Sigmoid colon (tissue), 7 donors: ENCODE data around the gene ARHGAP11A. TPM values are rescaled to one million over a fixed set of nuclear protein-coding genes. Genes with fewer than 3 reads are reported as not detected.

ENCODE experiments used
- DNase-seq: peaks from one replicate; pipeline ENCODE4 v3.0.0-alpha.2; 2019
- H3K27ac ChIP-seq, 4 donors: fragments of 200-600 bp; sonication (generic); one replicate each; pipeline ENCODE4 v1.5.1; 2016 to 2019; ENCODE audit warnings: mild to moderate bottlenecking in 1 of 4
- H3K27me3 ChIP-seq, 3 donors: fragments of 200-600 bp; sonication (generic); one replicate each; pipeline ENCODE4 v1.5.1; 2019; ENCODE audit warnings: mild to moderate bottlenecking in 1 of 3
- H3K36me3 ChIP-seq, 4 donors: fragments of 200-600 bp; sonication (generic); one replicate each; pipeline ENCODE4 v1.5.1; 2016 to 2019
- H3K4me1 ChIP-seq, 4 donors: fragments of 200-600 bp; sonication (generic); one replicate each; pipeline ENCODE4 v1.5.1; 2017 to 2019
- H3K4me3 ChIP-seq, 4 donors: fragments of 200-600 bp; sonication (generic); one replicate each; pipeline ENCODE4 v1.5.1; 2017 to 2019; ENCODE audit warnings: mild to moderate bottlenecking in 2 of 4, moderate library complexity in 1 of 4
- H3K9me3 ChIP-seq, 4 donors: fragments of 200-600 bp in 3 of 4; sonication (generic) in 3 of 4; one replicate each; pipeline versions ENCODE4 v1.5.1 to v1.6.1; 2013 to 2019
- EP300 ChIP-seq, 4 donors: sonication (generic); formaldehyde crosslinking; IDR thresholded peaks; one replicate each; pipeline ENCODE4 v1.6.1; 2017; ENCODE audit warnings: antibody characterized with exemption in 4 of 4
- POLR2A ChIP-seq, 2 donors: fragments of 450-650 bp; IDR thresholded peaks; one replicate each; pipeline ENCODE4 v1.6.1; 2016; ENCODE audit warnings: antibody characterized with exemption in 2 of 2, mild to moderate bottlenecking in 2 of 2, moderate library complexity in 2 of 2
- POLR2AphosphoS5 ChIP-seq, 4 donors: sonication (generic); formaldehyde crosslinking; IDR thresholded peaks; one replicate each; pipeline ENCODE4 v1.6.1; 2017; ENCODE audit warnings: antibody characterized with exemption in 4 of 4
- WGBS, 2 donors: extraction: QIAGEN DNeasy Blood & Tissue Kit; methylation state at CpG; one replicate each; pipeline ENCODE4 v1.1.7; 2013; 5-methylcytosine and 5-hydroxymethylcytosine counted together
- intact Hi-C: fragments of 100-400 bp; cut with DNase I; formaldehyde crosslinking; loops from one replicate; pipeline ENCODE4 v1.15.1; 2023
- polyA plus RNA-seq, 3 donors: library from polyadenylated mRNA; stranded (reverse); fragments of 200-250 nt; gene quantifications; one replicate each; pipeline ENCODE4 v1.2.3, GENCODE V29; 2013
- total RNA-seq, 4 donors: library from RNA; depleted of rRNA; stranded (reverse); fragments of >200 nt; gene quantifications; one replicate each; pipeline ENCODE4 v1.1.0, GENCODE V29; 2016
- TF ChIP-seq, protein P1 (sequence below), 4 experiments: fragments of 450-650 bp in 3 of 4; fragments of 200-600 bp in 1 of 4; IDR thresholded peaks; one replicate each; pipeline ENCODE4 v1.5.1; 2016 to 2019; ENCODE audit warnings: antibody characterized with exemption in 4 of 4, mild to moderate bottlenecking in 3 of 4, moderate library complexity in 2 of 4
- donor health status: healthy with polysubstance abuse.
- donor health status: Bipolar disorder and iron deficiency.
- donor health status: healthy.

Gene ARHGAP11A
- total and polyA plus RNA-seq, 7 donors, result 0.99 to 12.3 (median 3.5) TPM

- DNase-seq, result no peak
- Histone ChIP-seq H3K27me3 (no peaks in the 10 kb centered on the region), H3K9me3 (no peaks in the 10 kb centered on the region), H3K4me3 (no peak overlapping the region), H3K27ac (no peak overlapping the region), H3K4me1 (peaks cover 0 to 9% (median 4%) of the 10 kb centered on the region in 4 donors), H3K36me3 (no peaks in the 10 kb centered on the region)
- intact Hi-C loops, result no loop called here
- WGBS, 2 donors, result 27 to 64% methylated on average over 5 of the region's 5 CpGs
- TF ChIP-seq POLR2A (IDR thresholded peaks at IDR 0.05) (no peak), POLR2AphosphoS5 (IDR thresholded peaks at IDR 0.05) (no peak), EP300 (IDR thresholded peaks at IDR 0.05) (no peak)
- TF ChIP-seq, protein P1, sequence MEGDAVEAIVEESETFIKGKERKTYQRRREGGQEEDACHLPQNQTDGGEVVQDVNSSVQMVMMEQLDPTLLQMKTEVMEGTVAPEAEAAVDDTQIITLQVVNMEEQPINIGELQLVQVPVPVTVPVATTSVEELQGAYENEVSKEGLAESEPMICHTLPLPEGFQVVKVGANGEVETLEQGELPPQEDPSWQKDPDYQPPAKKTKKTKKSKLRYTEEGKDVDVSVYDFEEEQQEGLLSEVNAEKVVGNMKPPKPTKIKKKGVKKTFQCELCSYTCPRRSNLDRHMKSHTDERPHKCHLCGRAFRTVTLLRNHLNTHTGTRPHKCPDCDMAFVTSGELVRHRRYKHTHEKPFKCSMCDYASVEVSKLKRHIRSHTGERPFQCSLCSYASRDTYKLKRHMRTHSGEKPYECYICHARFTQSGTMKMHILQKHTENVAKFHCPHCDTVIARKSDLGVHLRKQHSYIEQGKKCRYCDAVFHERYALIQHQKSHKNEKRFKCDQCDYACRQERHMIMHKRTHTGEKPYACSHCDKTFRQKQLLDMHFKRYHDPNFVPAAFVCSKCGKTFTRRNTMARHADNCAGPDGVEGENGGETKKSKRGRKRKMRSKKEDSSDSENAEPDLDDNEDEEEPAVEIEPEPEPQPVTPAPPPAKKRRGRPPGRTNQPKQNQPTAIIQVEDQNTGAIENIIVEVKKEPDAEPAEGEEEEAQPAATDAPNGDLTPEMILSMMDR (IDR thresholded peaks at IDR 0.05), result no peak
These were observed 62.0 kb downstream of the ARHGAP11A start for GRCh38 chr15:32677238-32677750.

DNA sequence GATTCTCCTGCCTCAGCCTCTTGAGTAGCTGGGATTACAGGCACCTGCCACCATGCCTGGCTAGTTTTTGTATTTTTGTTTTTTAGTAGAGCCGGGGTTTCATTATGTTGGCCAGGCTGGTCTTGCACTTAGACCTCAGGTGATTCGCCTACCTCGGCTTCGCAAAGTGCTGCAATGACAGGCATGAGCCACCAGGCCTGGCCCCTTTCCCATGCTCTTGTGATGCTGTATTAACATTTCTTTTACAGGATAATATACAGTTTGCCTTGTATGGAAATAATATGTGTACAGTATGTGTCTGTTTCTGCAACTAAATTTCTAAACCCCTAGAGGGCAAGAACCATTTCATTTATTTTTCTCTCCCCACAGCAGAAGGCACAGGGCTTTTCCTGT lies 64.0 kb downstream of the ARHGAP11A start:
- Histone ChIP-seq H3K27ac (no peak overlapping the region), H3K36me3 (no peaks in the 10 kb centered on the region), H3K27me3 (no peaks in the 10 kb centered on the region), H3K4me3 (no peak overlapping the region), H3K4me1 (peaks cover 0 to 17% (median 6%) of the 10 kb centered on the region in 4 donors), H3K9me3 (no peaks in the 10 kb centered on the region)
- no peak for DNase-seq
- TF ChIP-seq EP300 (IDR thresholded peaks at IDR 0.05), result no peak
- no peak for TF ChIP-seq POLR2A (IDR thresholded peaks at IDR 0.05)
- TF ChIP-seq POLR2AphosphoS5 (IDR thresholded peaks at IDR 0.05), result no peak
- TF ChIP-seq, protein P1 (IDR thresholded peaks at IDR 0.05), result no peak
- 93 to 96% methylated on average over 4 of the region's 4 CpGs for WGBS, 2 donors
- intact Hi-C loops, result no loop called here

DNA sequence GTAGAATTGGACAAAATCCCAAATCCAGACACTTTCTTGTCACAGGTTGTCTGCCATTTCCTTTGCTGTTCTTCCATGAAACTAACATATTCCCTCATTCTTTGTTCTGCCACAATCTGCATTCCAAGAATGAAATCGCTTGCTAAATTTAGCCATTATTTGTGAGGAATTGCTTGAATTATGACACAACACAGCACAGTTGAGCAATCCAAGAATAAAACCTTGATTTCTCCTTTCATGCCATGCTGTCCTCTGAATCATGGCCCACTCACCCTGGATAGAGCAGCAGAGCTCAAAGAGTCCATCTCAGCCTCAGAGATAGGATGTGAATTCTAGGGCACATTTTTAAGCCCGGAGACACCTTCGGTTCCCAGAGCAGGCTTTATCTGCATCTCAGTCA lies 67.3 kb downstream of the ARHGAP11A start:
- intact Hi-C loops, result no loop called here
- H3K36me3 ChIP-seq, result no peaks in the 10 kb centered on the region
- no peak overlapping the region for H3K4me3 ChIP-seq
- peak overlapping the region in 1 of 4 donors; percentile 50 for H3K27ac ChIP-seq
- no peak for DNase-seq
- H3K4me1 ChIP-seq, result peaks cover 0 to 11% (median 2%) of the 10 kb centered on the region in 4 donors
- H3K27me3 ChIP-seq, result no peaks in the 10 kb centered on the region
- TF ChIP-seq, protein P1 (IDR thresholded peaks at IDR 0.05), result no peak
- peak in 1 of 4 donors; percentile 26 for TF ChIP-seq POLR2AphosphoS5 (IDR thresholded peaks at IDR 0.05)
- WGBS, 2 donors, result 95 to 97% methylated on average over 3 of the region's 3 CpGs
- H3K9me3 ChIP-seq, result no peaks in the 10 kb centered on the region

- 96 to 97% methylated on average over 2 of the region's 2 CpGs for WGBS, 2 donors
- H3K9me3 ChIP-seq, result no peaks in the 10 kb centered on the region
- H3K36me3 ChIP-seq, result no peaks in the 10 kb centered on the region
- DNase-seq, result no peak
- TF ChIP-seq POLR2AphosphoS5 (IDR thresholded peaks at IDR 0.05) (no peak), EP300 (IDR thresholded peaks at IDR 0.05) (no peak), POLR2A (IDR thresholded peaks at IDR 0.05) (no peak)
- TF ChIP-seq, protein P1 (IDR thresholded peaks at IDR 0.05), result no peak
- no peak overlapping the region for H3K4me3 ChIP-seq
- no peaks in the 10 kb centered on the region for H3K27me3 ChIP-seq
- peaks cover 0 to 11% (median 2%) of the 10 kb centered on the region in 4 donors for H3K4me1 ChIP-seq
- intact Hi-C loops, result no loop called here
- H3K27ac ChIP-seq, result peak overlapping the region in 1 of 4 donors; percentile 50
These were observed 67.8 kb downstream of the ARHGAP11A start for GRCh38 chr15:32682977-32683630.
